Activated naive CD4-positive, alpha-beta T cell treated with anti-CD3 and anti-CD28 coated beads, Interleukin-2, amount 50 U/mL, for 16 hours (primary cell): ENCODE results near the gene MBD3L2B.

Experiments
- DNase-seq: peaks from one replicate; pipeline ENCODE4 v3.0.0-alpha.2; 2020

MBD3L2B gene

DNA sequence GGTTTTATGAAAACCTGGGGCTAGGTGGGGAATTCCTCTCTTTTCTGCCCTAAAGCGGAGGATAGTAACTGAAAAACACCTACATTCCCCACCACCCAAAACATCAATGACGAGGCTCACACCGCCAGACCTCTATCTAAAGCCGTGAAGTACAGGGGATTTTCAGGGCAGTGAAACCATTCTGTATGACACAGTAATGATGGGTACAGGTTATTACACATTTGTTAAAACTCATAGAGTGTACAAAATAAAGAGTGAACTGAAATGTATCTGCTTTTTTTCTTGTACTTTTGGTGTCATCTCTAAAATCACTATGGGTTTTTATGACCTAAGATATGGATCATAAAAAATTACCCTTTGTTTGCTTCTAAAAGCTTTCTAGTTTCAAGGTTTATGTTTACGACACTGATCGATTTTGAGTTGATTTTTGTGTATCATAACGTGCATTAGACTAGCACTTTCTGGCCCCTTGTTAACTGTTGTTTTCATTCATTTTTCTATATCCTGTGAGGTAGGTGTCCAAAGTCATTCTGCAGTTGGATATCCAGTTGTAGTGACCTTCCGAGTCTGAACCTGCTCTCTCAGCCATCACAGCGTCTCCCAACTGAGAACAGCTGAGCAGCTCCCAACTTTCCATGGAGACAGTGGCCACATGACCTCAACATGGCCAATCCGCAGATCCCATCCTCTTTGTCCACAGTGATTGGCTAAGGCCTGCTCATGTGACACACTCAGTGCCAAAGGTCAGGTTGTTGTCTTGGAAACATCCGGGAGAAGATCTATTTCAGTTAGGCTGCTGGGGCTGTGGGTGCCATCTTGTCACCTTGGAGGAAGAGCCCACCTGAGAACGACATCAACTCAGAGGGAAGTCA lies 10.3 kb downstream of the MBD3L2B start:
- DNase-seq, result no peak

DNA sequence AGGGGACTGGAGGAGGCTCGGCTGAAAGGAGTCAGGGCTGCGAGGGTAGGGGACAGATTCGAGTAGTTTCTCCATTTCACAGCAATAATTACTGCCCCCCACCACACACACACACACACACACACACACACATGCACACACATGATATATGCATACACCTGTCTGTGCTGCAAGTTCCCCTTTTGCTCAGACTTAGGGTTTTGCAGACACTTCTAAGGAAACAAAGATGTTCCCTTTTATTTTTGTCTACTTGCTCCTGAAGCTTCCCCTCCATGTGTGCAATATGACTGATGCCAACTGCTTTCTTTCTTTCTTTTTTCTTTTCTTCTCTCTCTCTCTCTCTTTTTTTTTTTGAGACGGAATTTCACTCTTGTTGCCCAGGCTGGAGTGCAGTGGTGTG lies 13.4 kb downstream of the MBD3L2B start:
- no peak for DNase-seq

DNA sequence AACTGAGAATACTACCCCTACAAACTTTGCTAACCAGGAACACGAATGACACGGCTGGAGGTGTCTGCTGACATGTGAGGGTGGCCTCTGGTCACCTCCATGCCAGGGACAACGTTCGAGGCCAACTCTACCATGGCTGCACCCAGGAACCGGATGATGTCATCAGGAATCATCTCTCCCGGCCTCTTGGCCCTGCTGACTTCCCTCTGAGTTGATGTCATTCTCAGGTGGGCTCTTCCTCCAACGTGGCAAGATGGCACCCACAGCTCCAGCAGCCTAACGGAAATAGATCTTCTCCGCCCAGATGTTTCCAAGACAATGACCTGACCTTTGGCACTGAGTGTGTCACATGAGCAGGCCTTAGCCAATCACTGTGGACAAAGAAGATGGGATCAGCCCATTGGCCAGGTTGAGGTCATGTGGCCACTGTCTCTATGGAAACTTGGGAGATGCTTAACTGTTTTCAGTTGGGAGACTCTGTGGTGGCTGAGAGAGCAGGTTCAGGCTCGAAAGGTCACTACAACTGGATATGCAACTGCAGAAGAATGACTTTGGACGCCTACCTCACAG lies 15.0 kb downstream of the MBD3L2B start:
- no peak for DNase-seq

DNA sequence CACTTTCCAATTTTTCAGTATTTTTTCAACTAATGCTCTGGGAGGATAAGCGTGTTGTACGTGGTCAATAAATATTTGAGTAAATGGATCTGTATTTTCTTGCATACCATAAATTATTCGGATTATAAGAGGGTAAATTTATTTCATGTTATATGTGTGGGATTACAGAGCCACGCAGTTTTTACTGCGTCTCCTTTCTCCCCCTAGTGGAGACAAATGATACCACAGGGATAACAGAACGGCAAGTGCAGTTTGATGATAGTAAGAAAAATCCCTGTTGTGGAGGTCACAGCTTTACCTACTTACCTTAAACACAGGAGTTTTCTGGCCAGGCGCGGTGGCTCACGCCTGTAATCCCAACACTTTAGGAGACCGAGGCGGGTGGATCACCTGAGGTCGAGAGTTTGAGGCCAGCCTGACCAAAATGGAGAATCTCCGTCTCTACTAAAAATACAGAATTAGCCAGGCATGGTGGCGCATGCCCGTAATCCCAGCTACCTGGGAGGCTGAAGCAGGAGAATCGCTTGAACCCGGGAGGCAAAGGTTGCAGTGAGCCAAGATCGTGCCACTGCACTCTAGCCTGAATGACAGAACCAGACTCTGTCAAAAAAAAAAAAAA lies 16.8 kb downstream of the MBD3L2B start:
- DNase-seq, result no peak

DNA sequence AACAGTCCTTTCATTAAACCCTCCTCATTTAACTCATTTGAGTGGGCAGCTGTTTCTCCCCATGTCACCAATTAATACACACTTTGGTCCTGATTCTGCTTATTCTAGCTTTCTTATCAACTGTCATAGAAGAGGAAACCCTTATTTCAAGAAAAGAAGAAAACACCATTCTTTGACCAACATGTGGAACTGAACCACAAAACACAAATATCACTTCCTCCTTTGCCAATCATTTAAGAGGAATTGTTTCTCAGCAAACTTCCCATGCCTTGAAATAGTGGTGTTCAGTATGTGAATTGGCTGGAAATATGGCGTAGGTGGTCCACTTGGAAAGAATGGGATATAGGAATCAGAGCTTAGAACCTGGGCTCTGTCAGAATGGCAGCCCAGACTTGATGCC lies 20.4 kb downstream of the MBD3L2B start:
- no peak for DNase-seq

DNA sequence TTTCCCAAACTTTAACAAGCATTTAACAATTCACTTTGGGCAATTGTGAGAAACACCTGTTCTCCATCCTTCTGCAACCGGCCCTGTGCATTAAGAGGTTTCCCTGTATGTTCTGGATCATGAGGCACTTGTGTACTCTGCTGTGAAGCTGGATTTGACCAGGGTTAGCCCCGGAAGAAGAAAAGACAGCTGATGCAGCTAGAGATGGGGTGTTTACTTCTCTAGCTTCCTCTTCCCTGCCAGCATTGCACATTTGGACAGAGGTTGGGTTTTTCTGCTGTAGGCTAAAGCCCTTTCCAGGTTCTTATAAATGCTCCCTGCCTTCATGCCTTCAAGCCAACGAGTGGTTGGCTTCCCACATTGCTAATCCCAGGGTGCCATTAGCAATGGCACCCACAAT lies 20.9 kb downstream of the MBD3L2B start:
- no peak for DNase-seq

DNA sequence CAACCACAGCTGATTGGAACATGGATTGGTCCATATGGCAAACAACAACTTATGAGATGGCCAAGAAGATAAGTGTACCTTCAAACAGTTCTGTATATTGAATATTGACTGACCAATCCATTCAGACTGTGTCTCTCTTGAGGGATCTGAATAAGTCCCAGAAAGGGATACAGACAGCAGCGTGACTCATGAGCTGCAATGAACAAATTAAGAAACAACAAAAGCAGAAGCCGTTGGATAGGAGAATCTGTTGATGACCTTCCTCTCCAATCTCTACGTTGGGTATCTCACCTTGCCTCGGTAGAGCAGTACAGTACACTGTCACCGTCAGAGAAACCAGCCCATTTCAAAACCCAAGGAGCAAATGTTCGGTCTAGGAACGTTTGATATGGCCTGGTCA lies 21.3 kb downstream of the MBD3L2B start:
- DNase-seq, result no peak

DNA sequence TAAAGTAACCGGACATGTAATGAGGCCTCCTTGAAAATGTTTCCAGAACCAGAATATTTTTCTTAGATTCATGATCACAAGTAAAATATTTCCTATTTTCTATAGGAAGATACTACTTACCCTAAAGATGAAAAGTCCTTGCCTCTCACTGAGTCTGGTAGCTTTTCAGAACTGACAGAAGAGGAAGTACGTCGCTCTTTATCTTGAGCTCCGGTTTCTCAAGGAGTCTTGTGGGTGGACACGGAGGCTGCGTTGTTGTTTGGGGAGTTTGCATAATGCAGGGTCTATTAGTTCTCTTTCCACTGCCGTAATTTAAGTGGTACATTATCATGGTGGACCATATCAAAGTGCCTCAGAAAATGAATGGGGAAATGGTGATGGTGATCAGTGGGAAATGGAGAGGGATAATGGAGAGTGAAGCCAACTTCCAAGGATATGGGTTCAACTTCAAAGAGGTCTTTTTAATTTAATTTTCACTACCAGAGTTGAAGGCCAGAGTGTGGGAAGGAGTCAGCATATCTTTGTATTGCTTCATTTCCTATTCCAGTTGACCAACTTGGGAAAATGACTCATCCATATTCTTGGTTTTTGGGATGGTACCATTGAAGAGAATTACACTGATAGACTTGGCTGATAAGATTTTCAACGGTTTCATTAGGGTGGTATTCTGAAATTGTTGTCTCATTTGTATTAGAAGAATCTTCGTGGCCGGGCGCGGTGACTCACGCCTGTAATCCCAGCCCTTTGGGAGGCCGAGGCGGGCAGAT lies 23.4 kb downstream of the MBD3L2B start:
- DNase-seq, result no peak

DNA sequence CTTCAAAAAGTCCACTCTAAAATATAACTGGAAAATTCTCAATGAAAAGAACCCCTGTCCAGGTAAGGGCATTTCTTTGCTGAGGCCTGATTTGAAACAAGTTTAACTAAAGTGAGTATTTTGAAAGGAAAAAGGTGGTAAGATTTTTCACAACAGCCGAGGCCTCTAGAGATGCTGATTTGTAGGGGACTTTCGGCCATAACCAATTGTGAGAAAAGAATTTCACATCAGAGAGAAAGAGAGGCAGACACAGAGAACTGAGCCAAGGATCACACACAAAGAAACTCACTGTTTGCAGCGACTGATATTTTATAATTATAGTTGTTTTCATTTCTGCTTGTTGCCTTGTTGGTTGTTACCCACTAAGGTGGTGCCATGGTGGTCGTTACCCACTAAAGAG lies 24.4 kb downstream of the MBD3L2B start:
- no peak for DNase-seq

DNA sequence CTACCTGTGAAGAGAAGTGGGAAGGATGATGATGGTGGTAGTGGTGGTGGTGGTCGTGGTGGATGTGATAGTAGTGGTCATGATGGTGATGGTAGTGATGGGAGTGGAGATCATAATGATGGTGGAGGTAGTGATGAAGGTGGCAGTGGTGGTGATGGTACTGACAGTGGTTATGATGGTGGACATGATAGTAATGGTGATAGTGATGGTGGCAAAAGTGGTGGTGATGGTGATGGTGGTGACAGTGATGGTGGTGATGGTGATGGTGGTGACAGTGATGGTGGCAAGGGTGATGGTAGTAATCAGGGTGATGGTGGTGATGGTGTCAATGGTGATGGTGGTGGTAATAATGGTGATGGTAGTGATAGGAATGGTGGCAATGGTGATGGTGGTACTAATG lies 26.2 kb downstream of the MBD3L2B start:
- no peak for DNase-seq

DNA sequence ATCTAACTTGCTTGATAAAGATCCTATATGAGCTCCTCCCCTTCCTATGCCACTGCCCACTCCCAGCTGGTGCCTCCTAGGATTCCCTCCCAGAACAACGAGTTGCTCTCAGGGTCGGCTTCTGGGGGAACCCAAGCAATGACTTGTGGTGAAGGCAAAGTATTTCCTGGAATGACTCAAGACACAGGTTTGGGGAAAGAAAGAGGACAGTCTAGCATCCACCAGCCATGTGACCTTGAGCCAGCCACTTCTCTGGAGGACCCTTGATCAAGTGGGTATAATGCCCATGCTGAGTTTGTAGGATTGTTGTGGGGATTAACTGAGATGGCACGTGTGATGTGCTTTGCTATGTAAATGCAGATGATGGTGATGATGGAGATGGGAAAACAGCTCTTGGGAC lies 33.0 kb downstream of the MBD3L2B start:
- DNase-seq, result no peak

DNA sequence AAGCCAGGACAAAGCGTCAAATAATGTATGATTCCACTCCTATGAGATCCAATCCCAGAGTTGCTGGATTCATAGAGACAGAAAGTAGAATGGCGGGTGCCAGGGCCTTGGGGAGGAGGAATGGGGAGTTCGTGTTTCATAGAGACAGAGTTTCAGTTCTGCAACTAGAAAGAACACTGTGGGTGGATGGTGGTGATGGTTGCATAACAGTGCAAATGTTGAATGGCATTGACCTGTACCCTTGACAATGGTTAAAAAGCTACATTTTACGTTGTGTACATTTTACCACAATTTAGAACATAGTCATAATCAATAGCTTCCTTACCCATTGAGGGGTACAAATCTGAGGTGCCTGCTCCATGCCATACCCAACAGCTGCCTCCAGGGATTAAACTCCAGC lies 33.4 kb downstream of the MBD3L2B start:
- no peak for DNase-seq

DNA sequence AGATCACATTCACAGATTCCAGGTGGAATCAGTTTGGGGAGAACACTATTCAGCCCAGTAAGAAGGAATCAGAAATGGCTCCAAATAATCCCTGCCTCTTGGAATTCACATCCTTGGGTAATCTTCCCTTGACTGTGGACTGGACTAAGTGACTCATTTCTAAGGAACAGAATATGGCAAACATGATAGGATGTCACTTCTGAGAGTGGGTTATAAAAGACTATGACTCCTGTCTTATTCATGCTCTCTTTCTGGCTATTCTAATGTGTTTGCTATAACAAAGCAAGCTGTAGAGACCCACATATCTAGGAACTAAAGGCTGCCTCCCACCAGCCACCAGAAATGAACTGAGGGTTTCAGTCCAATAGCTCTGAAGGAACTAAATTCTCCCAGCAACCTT lies 37.8 kb downstream of the MBD3L2B start:
- no peak for DNase-seq

DNA sequence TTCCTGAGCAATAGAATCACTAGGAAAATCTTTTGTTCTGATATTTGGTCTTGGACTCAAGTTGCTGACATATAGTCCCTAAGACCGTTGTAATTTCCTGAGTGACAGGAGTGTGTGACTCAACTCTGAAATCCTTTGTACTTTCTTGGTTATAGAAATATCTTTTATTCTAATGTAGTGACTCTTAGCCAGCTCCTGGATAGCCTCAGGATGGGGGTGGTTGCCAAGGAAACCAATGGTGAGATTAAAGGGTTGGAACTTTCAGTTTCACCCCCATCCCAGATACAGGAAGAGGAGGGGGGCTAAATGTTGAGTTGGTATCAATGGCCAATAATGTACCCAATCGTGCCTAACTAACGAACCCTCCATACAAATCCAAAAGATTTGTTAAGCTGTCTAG lies 41.8 kb downstream of the MBD3L2B start:
- DNase-seq, result no peak

DNA sequence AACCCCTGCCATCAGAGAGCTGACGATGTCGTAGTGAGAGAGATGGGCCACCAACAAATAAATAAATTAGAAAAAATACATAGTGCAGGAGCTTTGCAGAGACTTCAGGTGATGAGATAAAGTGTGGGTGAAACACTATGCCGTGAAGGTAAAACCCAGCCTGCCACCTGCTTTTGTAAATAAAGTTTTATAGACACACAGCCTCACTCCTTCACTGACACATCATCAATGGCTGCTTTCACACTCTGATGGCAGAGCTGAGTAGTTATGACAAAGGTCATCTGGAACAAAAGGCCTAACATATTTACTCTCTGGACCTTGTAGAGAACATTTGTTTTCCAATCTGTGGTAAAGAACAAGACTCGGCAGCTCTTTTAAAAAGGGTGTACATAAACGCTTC lies 45.0 kb downstream of the MBD3L2B start:
- DNase-seq, result no peak

DNA sequence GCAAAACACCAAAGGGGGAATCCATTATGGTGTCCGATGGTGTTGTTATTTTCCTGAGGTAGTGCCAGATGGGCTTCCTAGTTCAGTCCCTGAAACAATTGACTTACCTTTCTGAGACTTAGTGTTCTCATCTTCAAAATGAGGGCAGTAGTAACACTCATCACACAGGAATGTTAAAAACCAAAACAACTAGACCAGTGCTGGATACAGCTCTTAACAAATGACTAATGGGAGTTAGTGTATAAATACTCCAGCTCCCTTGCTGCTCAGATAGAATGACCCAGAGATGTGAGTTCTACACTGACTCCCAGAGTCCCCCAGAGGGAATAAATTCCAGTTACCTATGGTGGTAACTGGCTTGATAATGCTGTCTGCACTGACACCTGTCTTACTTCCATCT lies 49.9 kb downstream of the MBD3L2B start:
- no peak for DNase-seq

DNA sequence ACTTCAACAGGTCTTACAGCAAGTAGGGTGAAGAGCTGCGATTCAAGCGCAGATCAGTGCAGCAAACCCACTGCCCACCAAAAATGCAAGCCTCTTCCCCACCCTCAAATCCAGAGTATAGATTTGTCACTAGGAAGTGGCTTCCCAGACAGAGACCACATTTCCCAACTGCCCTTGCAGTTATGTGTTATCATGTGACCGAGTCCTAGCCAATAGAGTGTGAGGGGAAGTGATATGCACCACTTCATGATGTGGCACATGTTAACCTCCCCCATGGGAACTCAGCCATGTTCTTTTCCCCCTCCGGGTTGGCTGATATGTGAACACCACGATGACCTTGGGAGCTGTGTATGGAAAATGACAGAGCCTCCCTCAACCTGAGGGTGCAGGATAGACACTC lies 50.8 kb downstream of the MBD3L2B start:
- no peak for DNase-seq

DNA sequence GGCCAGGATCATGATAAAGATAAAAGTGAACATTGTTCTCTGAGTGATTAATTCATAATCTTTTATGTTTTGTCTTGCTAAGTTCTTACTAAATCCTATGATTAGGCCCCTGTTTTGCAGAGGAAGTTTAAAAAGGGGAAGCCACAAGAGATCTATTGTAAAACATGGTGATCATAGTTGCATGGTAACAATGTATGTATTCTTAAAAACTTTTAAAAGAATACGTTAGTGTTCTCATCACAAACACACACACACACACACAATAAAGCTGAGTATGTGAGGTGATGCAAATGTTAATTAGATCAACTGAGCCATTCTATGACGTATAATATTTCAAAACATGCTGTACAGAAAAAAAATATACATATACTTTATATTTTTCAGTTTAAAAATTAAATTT lies 51.2 kb downstream of the MBD3L2B start:
- DNase-seq, result no peak

DNA sequence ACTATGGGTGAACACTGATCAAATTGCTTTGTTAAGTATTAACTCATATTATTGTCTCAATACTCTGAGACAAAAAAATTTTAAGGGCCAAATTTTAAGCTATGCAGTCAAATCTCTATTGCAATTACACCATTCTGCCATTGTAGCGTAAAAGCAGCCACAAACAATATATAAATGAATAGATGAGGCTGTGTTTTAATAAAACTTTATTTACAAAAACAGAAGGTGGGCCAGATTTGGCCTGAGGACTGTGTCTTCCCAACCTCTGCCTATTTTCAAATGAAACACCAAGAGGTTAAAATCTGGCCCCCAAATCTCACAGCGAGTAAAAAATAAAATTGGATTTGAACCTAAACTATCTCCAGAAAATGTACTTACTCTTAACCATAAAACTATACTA lies 51.7 kb downstream of the MBD3L2B start:
- no peak for DNase-seq
